H1 (cell line): Measurements from ENCODE around the gene GSTA2. TPM values are rescaled to one million over a fixed set of nuclear protein-coding genes. Genes with fewer than 3 reads are reported as not detected.
"Not testable (repeated sequence)": the region's sequence is repeated elsewhere in the genome, so short reads cannot be mapped to it uniquely, and the experiment has no call there.

Experiments
- CTCF ChIA-PET: fragments of 300-600 bp; sonication (Branson Sonifier 250); formaldehyde crosslinking; loops from one replicate; lab custom pipeline; 2021; ENCODE audit not compliant: partially characterized antibody; lab: Charles Lee
- POLR2A ChIA-PET: fragments of 300-600 bp; sonication (Branson Sonifier 250); formaldehyde crosslinking; loops from one replicate; lab custom pipeline; 2021; ENCODE audit warnings: inconsistent platforms; ENCODE audit not compliant: partially characterized antibody; lab: Charles Lee
- DNase-seq, 2 experiments: peaks; one replicate each; pipeline versions ENCODE4 v3.0.0 to v3.0.0-alpha.2; 2010 to 2022; ENCODE audit warnings: low spot score in 2 of 2, low read depth in 1 of 2, mixed read lengths in 1 of 2
- FAIRE-seq: peaks from 2 replicates; lab custom pipeline; 2011; peaks lifted over from hg19 to GRCh38; lab: Jason Lieb, UNC
- H2AFZ ChIP-seq: 2 replicates; pipeline ENCODE4 v1.8.1; 2012; ENCODE audit warnings: low read length, inconsistent platforms
- H2AK5ac ChIP-seq: 2 replicates; pipeline ENCODE4 v1.6.1; 2013; ENCODE audit warnings: low read depth, low read length
- H2BK120ac ChIP-seq: replicated peaks from 2 replicates; pipeline ENCODE3; 2013; ENCODE audit warnings: low read depth, low read length, inconsistent platforms
- H2BK12ac ChIP-seq: 2 replicates; pipeline ENCODE4 v1.6.1; 2013; ENCODE audit warnings: low read depth, low read length
- H2BK15ac ChIP-seq: 2 replicates; pipeline ENCODE4 v1.6.1; 2013; ENCODE audit warnings: low read length
- H2BK20ac ChIP-seq: 2 replicates; pipeline ENCODE4 v1.6.1; 2013; ENCODE audit warnings: low read length
- H2BK5ac ChIP-seq: 2 replicates; pipeline ENCODE4 v1.6.1; 2013; ENCODE audit warnings: low read depth, low read length
- H3K14ac ChIP-seq: 2 replicates; pipeline ENCODE4 v1.6.1; 2013; ENCODE audit warnings: inconsistent platforms; ENCODE audit not compliant: insufficient read length
- H3K18ac ChIP-seq: 2 replicates; pipeline ENCODE4 v1.6.1; 2013; ENCODE audit warnings: low read length; ENCODE audit errors: extremely low read depth
- H3K23ac ChIP-seq: 2 replicates; pipeline ENCODE4 v1.6.1; 2013; ENCODE audit warnings: inconsistent platforms; ENCODE audit not compliant: insufficient read length
- H3K23me2 ChIP-seq: 2 replicates; pipeline ENCODE4 v1.6.1; 2013; ENCODE audit warnings: low read depth, low read length
- H3K27ac ChIP-seq: 2 replicates; pipeline ENCODE4 v1.6.1; 2011; ENCODE audit warnings: low read depth, low read length, inconsistent platforms
- H3K27me3 ChIP-seq, 4 experiments: replicated peaks in 1 of 4; 1 replicate in 1 of 4; 2 replicates in 3 of 4; pipeline versions ENCODE4 v1.6.1 to v1.8.1; 2011 to 2013; ENCODE audit warnings: low read length in 3 of 4, mild to moderate bottlenecking in 3 of 4, inconsistent platforms in 2 of 4, mixed read lengths in 2 of 4, moderate library complexity in 1 of 4; ENCODE audit not compliant: control insufficient read depth in 3 of 4, insufficient read depth in 3 of 4; ENCODE audit errors: extremely low read depth in 1 of 4
- H3K36me3 ChIP-seq, 4 experiments: 2 replicates each; pipeline versions ENCODE4 v1.6.1 to v1.8.1; 2011 to 2013; ENCODE audit warnings: mild to moderate bottlenecking in 4 of 4, low read length in 3 of 4, moderate library complexity in 2 of 4, control low read depth in 1 of 4, inconsistent platforms in 1 of 4; ENCODE audit not compliant: insufficient read depth in 4 of 4, control insufficient read depth in 2 of 4
- H3K4ac ChIP-seq: replicated peaks from 2 replicates; pipeline ENCODE3; 2013; ENCODE audit warnings: low read length, low read depth, mixed read lengths, inconsistent platforms; ENCODE audit not compliant: insufficient read length
- H3K4me1 ChIP-seq, 4 experiments: replicated peaks in 1 of 4; 1 replicate in 1 of 4; 2 replicates in 3 of 4; pipeline versions ENCODE4 v1.6.1 to v1.8.1; 2011 to 2013; ENCODE audit warnings: low read length in 3 of 4, inconsistent platforms in 2 of 4, mixed read lengths in 1 of 4; ENCODE audit not compliant: insufficient read depth in 4 of 4, control insufficient read depth in 3 of 4
- H3K4me2 ChIP-seq, 2 experiments: 2 replicates each; pipeline versions ENCODE4 v1.6.1 to v1.8.1; 2011 to 2013; ENCODE audit warnings: low read depth in 2 of 2, low read length in 2 of 2, control low read depth in 1 of 2, inconsistent platforms in 1 of 2, mild to moderate bottlenecking in 1 of 2; ENCODE audit not compliant: insufficient read depth in 1 of 2
- H3K4me3 ChIP-seq, 4 experiments: fragments of 200-600, 300-600 bp in 1 of 4; sonication (generic), shearing (Covaris generic), sonication (Bioruptor Twin) in 1 of 4; 2 replicates each; pipeline versions ENCODE4 v1.5.1 to v1.8.1; 2011 to 2016; ENCODE audit warnings: low read length in 4 of 4, low read depth in 3 of 4, control low read depth in 2 of 4, inconsistent platforms in 2 of 4, mild to moderate bottlenecking in 2 of 4, mixed read lengths in 1 of 4, moderate library complexity in 1 of 4; ENCODE audit not compliant: insufficient read depth in 2 of 4; ENCODE audit errors: extremely low read depth in 1 of 4
- H3K56ac ChIP-seq: replicated peaks from 2 replicates; pipeline ENCODE3; 2013; ENCODE audit warnings: low read depth, mild to moderate bottlenecking, mixed read lengths, low read length, inconsistent platforms; ENCODE audit not compliant: insufficient read length
- H3K79me1 ChIP-seq: 2 replicates; pipeline ENCODE4 v1.6.1; 2013; ENCODE audit warnings: low read depth, low read length, control low read depth
- H3K79me2 ChIP-seq, 2 experiments: 2 replicates each; pipeline versions ENCODE4 v1.6.1 to v1.8.1; 2012 to 2013; ENCODE audit warnings: low read length in 2 of 2, mild to moderate bottlenecking in 2 of 2, inconsistent platforms in 1 of 2; ENCODE audit not compliant: insufficient read depth in 2 of 2, control insufficient read depth in 1 of 2
- H3K9ac ChIP-seq, 4 experiments: replicated peaks in 1 of 4; 1 replicate in 1 of 4; 2 replicates in 3 of 4; pipeline versions ENCODE4 v1.6.1 to v1.8.1; 2011 to 2013; ENCODE audit warnings: low read depth in 3 of 4, low read length in 3 of 4, control low read depth in 2 of 4, mild to moderate bottlenecking in 2 of 4, moderate library complexity in 2 of 4, inconsistent platforms in 1 of 4; ENCODE audit errors: extremely low read depth in 1 of 4
- H3K9me3 ChIP-seq, 2 experiments: 2 replicates each; pipeline versions ENCODE4 v1.6.1 to v1.8.1; 2012 to 2013; ENCODE audit warnings: mild to moderate bottlenecking in 2 of 2, moderate library complexity in 2 of 2, control low read depth in 1 of 2, inconsistent platforms in 1 of 2, low read depth in 1 of 2, low read length in 1 of 2, mixed read lengths in 1 of 2; ENCODE audit not compliant: insufficient read depth in 2 of 2
- H4K20me1 ChIP-seq, 2 experiments: replicated peaks in 1 of 2; 2 replicates each; pipeline versions ENCODE3 to v1.8.1; 2011 to 2013; ENCODE audit warnings: inconsistent platforms in 2 of 2, low read length in 2 of 2, mild to moderate bottlenecking in 1 of 2; ENCODE audit not compliant: insufficient read depth in 2 of 2, control insufficient read depth in 1 of 2
- H4K5ac ChIP-seq: 2 replicates; pipeline ENCODE4 v1.6.1; 2013; ENCODE audit warnings: low read length, low read depth, mixed read lengths, inconsistent platforms; ENCODE audit not compliant: insufficient read length
- H4K8ac ChIP-seq: 2 replicates; pipeline ENCODE4 v1.8.0; 2013; ENCODE audit warnings: mild to moderate bottlenecking, moderate library complexity, low read length, inconsistent platforms; ENCODE audit not compliant: insufficient read depth; ENCODE audit errors: extremely low read depth
- H4K91ac ChIP-seq: replicated peaks from 2 replicates; pipeline ENCODE3; 2013; ENCODE audit warnings: low read length, mixed read lengths, inconsistent platforms; ENCODE audit not compliant: insufficient read length
- WGBS, 2 experiments: shearing (Covaris generic) in 1 of 2; methylation state at CpG; one replicate each; pipeline versions ENCODE4 v1.1.6 to v1.1.7; 2013 to 2015; ENCODE audit warnings: low lambda C conversion rate in 2 of 2, mixed read lengths in 2 of 2, inconsistent platforms in 1 of 2, low coverage in 1 of 2, missing lambda C conversion rate in 1 of 2; ENCODE audit not compliant: insufficient replicate concordance in 2 of 2, insufficient coverage in 1 of 2, insufficient read length in 1 of 2; ENCODE audit errors: extremely low coverage in 1 of 2, missing lambda C conversion rate in 1 of 2; 5-methylcytosine and 5-hydroxymethylcytosine counted together
- polyA plus RNA-seq, 7 experiments: library from polyadenylated mRNA; depleted of rRNA in 3 of 7; stranded (reverse) in 5 of 7; unstranded in 2 of 7; fragments of >200 nt in 5 of 7; fragments of 200-250 nt in 2 of 7; gene quantifications; 1 replicate in 5 of 7; 2 replicates in 1 of 7; 4 replicates in 1 of 7; pipeline versions ENCODE4 v1.2.1 to v1.2.3, GENCODE V29; 2011 to 2013; ENCODE audit warnings: missing spikeins in 2 of 7, mixed read lengths in 2 of 7
- total RNA-seq: library from RNA; stranded (reverse); fragmentation: NEBNext Ultra II Directional; extraction: Animal tissue kit (Norgen Biotek cat#: 25700); gene quantifications from 2 replicates; pipeline ENCODE4 v1.2.1, GENCODE V29; 2021

The GSTA2 gene
- total and polyA plus RNA-seq, 2 of the 8 experiments (the other 6 are each of a cell fraction or from before 2014, with no cell fraction given) = 0.05 TPM; not detected in 1

DNA sequence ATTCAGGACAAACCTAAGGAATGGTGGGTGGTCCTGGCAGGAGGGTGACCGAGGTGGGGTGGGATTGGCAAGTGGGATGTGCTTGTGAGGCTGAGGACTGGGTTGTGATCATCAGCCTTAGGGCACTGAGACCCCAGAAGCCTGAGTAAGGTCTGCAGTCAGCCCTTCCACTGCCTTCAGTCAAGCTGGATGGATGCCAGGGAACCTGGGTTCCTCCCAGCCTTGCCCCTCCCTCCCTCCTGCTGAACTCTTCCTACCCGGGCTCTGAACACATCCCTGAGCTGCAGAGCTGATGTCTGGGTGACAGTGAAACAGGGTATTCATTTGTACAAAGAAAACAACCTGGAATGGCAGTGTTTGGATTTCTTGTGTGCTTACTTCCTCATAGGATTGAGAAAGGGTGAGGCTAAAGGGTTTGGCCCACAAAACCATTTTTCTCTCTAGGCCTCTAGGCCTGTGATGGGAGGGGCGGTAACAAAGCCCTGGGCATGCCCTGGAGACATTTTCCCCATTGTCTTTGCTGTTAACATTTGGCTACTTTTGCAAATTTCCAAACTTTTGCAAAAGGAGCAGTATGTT, 19.5 kb upstream of the GSTA2 start:
- H2AK5ac ChIP-seq, DNase-seq, H3K36me3 ChIP-seq, H3K23ac ChIP-seq, H4K91ac ChIP-seq, H2BK15ac ChIP-seq, H2BK5ac ChIP-seq, H2BK12ac ChIP-seq, H3K18ac ChIP-seq, H3K4me2 ChIP-seq, POLR2A ChIA-PET, H3K79me2 ChIP-seq, H4K8ac ChIP-seq, H3K9ac ChIP-seq, H4K5ac ChIP-seq, H2BK120ac ChIP-seq, H3K4me1 ChIP-seq, H3K27ac ChIP-seq, H3K27me3 ChIP-seq, H2AFZ ChIP-seq, H3K4ac ChIP-seq, H2BK20ac ChIP-seq, H3K23me2 ChIP-seq, H3K14ac ChIP-seq, H3K56ac ChIP-seq, H3K9me3 ChIP-seq, H4K20me1 ChIP-seq, H3K4me3 ChIP-seq, FAIRE-seq, H3K79me1 ChIP-seq, CTCF ChIA-PET: not testable (repeated sequence)
- WGBS, 2 experiments = 60% methylated on average over 3 of the region's 3 CpGs; no CpG with 5 or more reads in 1 of the 2 experiments

DNA sequence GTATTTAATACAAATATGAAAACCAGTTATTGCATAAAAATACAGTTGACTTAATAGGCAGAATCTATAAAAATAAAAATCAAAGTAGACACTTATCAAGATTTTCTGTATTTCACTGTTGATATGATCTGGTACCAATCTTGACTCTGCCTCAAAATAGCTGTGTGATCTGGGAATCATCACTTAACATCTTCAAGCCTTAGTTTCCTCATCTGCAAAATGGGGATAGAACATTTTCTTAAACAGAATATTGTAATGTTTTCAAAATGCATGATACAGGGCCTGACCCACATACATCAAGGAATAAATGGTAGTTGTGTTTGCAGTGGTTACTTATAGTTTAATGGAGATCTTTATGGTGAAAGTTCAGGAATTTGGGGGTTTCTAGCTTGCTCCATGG, 18.9 kb upstream of the GSTA2 start:
- H2BK15ac ChIP-seq, H2AK5ac ChIP-seq, H2AFZ ChIP-seq, H3K9me3 ChIP-seq, H3K4ac ChIP-seq, H3K27me3 ChIP-seq, DNase-seq, H3K18ac ChIP-seq, H3K56ac ChIP-seq, H3K23me2 ChIP-seq, H3K79me2 ChIP-seq, H4K5ac ChIP-seq, H4K20me1 ChIP-seq, CTCF ChIA-PET, H3K9ac ChIP-seq, H4K8ac ChIP-seq, H3K4me3 ChIP-seq, FAIRE-seq, H2BK5ac ChIP-seq, H3K4me2 ChIP-seq, H2BK120ac ChIP-seq, H2BK12ac ChIP-seq, H3K23ac ChIP-seq, H4K91ac ChIP-seq, H3K4me1 ChIP-seq, H3K79me1 ChIP-seq, H3K27ac ChIP-seq, H3K14ac ChIP-seq, POLR2A ChIA-PET, H3K36me3 ChIP-seq, H2BK20ac ChIP-seq: not testable (repeated sequence)
